GM23338 (cell line): ENCODE measurements around the gene NCKAP5. TPM values are rescaled to one million over a fixed set of nuclear protein-coding genes. Genes with fewer than 3 reads are reported as not detected.

ENCODE experiments used
- ATAC-seq: fragments of 200-7000 bp; cut with Tn5 transposase; 3 replicates; pipeline ENCODE4 v1.9.1; 2020
- DNase-seq: peaks from one replicate; pipeline ENCODE4 v3.0.0-alpha.2; 2015; ENCODE audit warnings: low spot score
- H2AFZ ChIP-seq: fragments of 200-600 bp; sonication (generic); 2 replicates; pipeline ENCODE4 v1.8.0; 2016; ENCODE audit warnings: antibody characterized with exemption, mild to moderate bottlenecking, moderate library complexity
- H3F3A ChIP-seq: fragments of 200-600 bp; sonication (generic); replicated peaks from 2 replicates; pipeline ENCODE4 v1.8.0; 2017; ENCODE audit warnings: antibody characterized with exemption, mixed run types, low read depth
- H3K27ac ChIP-seq: fragments of 200-600 bp; sonication (generic); 2 replicates; pipeline ENCODE4 v1.6.1; 2016; ENCODE audit warnings: low read depth
- H3K27me3 ChIP-seq: fragments of 200-600 bp; sonication (generic); 2 replicates; pipeline ENCODE4 v1.8.0; 2016; ENCODE audit warnings: mild to moderate bottlenecking, mixed run types, moderate library complexity; ENCODE audit not compliant: insufficient read depth
- H3K36me3 ChIP-seq: fragments of 200-600 bp; sonication (generic); 2 replicates; pipeline ENCODE4 v1.8.0; 2016; ENCODE audit warnings: mild to moderate bottlenecking; ENCODE audit not compliant: insufficient read depth
- H3K4me1 ChIP-seq: fragments of 200-600 bp; sonication (generic); 2 replicates; pipeline ENCODE4 v1.8.0; 2016; ENCODE audit warnings: mild to moderate bottlenecking, moderate library complexity; ENCODE audit not compliant: insufficient read depth
- H3K4me2 ChIP-seq: fragments of 200-600 bp; sonication (generic); 2 replicates; pipeline ENCODE4 v1.7.1; 2017; ENCODE audit warnings: mixed run types
- H3K4me3 ChIP-seq: fragments of 200-600 bp; sonication (generic); 2 replicates; pipeline ENCODE4 v1.6.1; 2016; ENCODE audit warnings: mixed run types
- H3K79me2 ChIP-seq: fragments of 200-600 bp; sonication (generic); replicated peaks from 2 replicates; pipeline ENCODE4 v1.8.0; 2017; ENCODE audit warnings: mild to moderate bottlenecking; ENCODE audit not compliant: insufficient read depth
- H3K9me2 ChIP-seq: fragments of 200-600 bp; sonication (generic); 2 replicates; pipeline ENCODE4 v1.8.0; 2017; ENCODE audit not compliant: insufficient read depth
- H4K20me1 ChIP-seq: fragments of 200-600 bp; sonication (generic); replicated peaks from 2 replicates; pipeline ENCODE4 v1.8.0; 2017; ENCODE audit warnings: mild to moderate bottlenecking; ENCODE audit not compliant: insufficient read depth
- H3K27ac Mint-ChIP-seq: 2 replicates; pipeline ENCODE4 v1.8.0; 2020; ENCODE audit warnings: inconsistent platforms, mild to moderate bottlenecking, moderate library complexity, mixed read lengths
- H3K27me3 Mint-ChIP-seq: 3 replicates; pipeline ENCODE4 v1.8.0; 2022; ENCODE audit warnings: low read depth, mild to moderate bottlenecking, moderate library complexity, mixed read lengths, inconsistent platforms; ENCODE audit not compliant: insufficient read depth, poor library complexity
- H3K36me3 Mint-ChIP-seq: 3 replicates; pipeline ENCODE4 v1.8.0; 2021; ENCODE audit warnings: low read depth, mild to moderate bottlenecking, inconsistent platforms, moderate library complexity, mixed read lengths
- H3K4me1 Mint-ChIP-seq: 3 replicates; pipeline ENCODE4 v1.8.0; 2020; ENCODE audit warnings: mild to moderate bottlenecking, inconsistent platforms, mixed read lengths
- H3K4me3 Mint-ChIP-seq: 3 replicates; pipeline ENCODE4 v1.8.0; 2021; ENCODE audit warnings: moderate library complexity, mild to moderate bottlenecking, inconsistent platforms, mixed read lengths
- H3K9me3 Mint-ChIP-seq: 3 replicates; pipeline ENCODE4 v1.8.0; 2020; ENCODE audit warnings: moderate library complexity, mild to moderate bottlenecking, inconsistent platforms, mixed read lengths
- CREB1 ChIP-seq: fragments of 250-450 bp; sonication (Bioruptor Pico); IDR thresholded peaks from 2 replicates; pipeline ENCODE4 v1.5.0; 2020; ENCODE audit warnings: low read depth, mild to moderate bottlenecking, moderate library complexity
- ETS1 ChIP-seq: IDR thresholded peaks from 2 replicates; pipeline ENCODE4 v1.6.1; 2016; ENCODE audit warnings: antibody characterized with exemption
- EZH2 ChIP-seq: fragments of 200-600 bp; sonication (generic); IDR thresholded peaks from one replicate; pipeline ENCODE4 v1.8.0; 2017; ENCODE audit warnings: antibody characterized with exemption, mild to moderate bottlenecking, low read depth; ENCODE audit not compliant: unreplicated experiment
- EZH2phosphoT487 ChIP-seq: fragments of 200-600 bp; sonication (generic); IDR thresholded peaks from one replicate; pipeline ENCODE4 v1.8.1; 2018; ENCODE audit warnings: antibody characterized with exemption; ENCODE audit not compliant: unreplicated experiment
- JUNB ChIP-seq: IDR thresholded peaks from one replicate; pipeline ENCODE4 v1.6.1; 2016; ENCODE audit warnings: antibody characterized with exemption; ENCODE audit not compliant: unreplicated experiment
- POLR2AphosphoS5 ChIP-seq: IDR thresholded peaks from 2 replicates; pipeline ENCODE4 v1.6.1; 2016; ENCODE audit warnings: antibody characterized with exemption, low read depth
- ZNF114 ChIP-seq: fragments of 250-450 bp; sonication (Bioruptor Pico); IDR thresholded peaks from 2 replicates; pipeline ENCODE4 v1.5.0; 2020; ENCODE audit warnings: mild to moderate bottlenecking, moderate library complexity
- ZNF331 ChIP-seq: fragments of 250-450 bp; sonication (Bioruptor Pico); IDR thresholded peaks from 2 replicates; pipeline ENCODE4 v1.5.0; 2020; ENCODE audit warnings: low read depth, mild to moderate bottlenecking, moderate library complexity
- ZNF462 ChIP-seq: fragments of 250-450 bp; sonication (Bioruptor Pico); IDR thresholded peaks from 2 replicates; pipeline ENCODE4 v1.5.0; 2020; ENCODE audit warnings: mild to moderate bottlenecking, moderate library complexity
- polyA plus RNA-seq: library from polyadenylated mRNA; unstranded; fragments of >200 nt; fragmentation: Nextera tagmentation; extraction: Ambion mirVana; gene quantifications from 2 replicates; pipeline ENCODE4 v1.2.1, GENCODE V29; 2016
- total RNA-seq: library from RNA; depleted of rRNA; stranded (reverse); fragments of >200 nt; shearing (Covaris generic); gene quantifications from 2 replicates; pipeline ENCODE4 v1.2.3, GENCODE V29; 2014
- TF ChIP-seq, protein P1 (sequence below), 2 experiments: fragments of 200-600 bp in 1 of 2; sonication (generic) in 1 of 2; conservative IDR thresholded peaks; 2 replicates each; pipeline versions ENCODE4 v1.5.1 to v1.6.1; 2016 to 2017; ENCODE audit warnings: antibody characterized with exemption in 2 of 2, low read depth in 2 of 2, mild to moderate bottlenecking in 2 of 2, moderate library complexity in 1 of 2

Gene NCKAP5
- total and polyA plus RNA-seq, 2 experiments from 2014 or later: 0.34 to 0.73 TPM

DNA sequence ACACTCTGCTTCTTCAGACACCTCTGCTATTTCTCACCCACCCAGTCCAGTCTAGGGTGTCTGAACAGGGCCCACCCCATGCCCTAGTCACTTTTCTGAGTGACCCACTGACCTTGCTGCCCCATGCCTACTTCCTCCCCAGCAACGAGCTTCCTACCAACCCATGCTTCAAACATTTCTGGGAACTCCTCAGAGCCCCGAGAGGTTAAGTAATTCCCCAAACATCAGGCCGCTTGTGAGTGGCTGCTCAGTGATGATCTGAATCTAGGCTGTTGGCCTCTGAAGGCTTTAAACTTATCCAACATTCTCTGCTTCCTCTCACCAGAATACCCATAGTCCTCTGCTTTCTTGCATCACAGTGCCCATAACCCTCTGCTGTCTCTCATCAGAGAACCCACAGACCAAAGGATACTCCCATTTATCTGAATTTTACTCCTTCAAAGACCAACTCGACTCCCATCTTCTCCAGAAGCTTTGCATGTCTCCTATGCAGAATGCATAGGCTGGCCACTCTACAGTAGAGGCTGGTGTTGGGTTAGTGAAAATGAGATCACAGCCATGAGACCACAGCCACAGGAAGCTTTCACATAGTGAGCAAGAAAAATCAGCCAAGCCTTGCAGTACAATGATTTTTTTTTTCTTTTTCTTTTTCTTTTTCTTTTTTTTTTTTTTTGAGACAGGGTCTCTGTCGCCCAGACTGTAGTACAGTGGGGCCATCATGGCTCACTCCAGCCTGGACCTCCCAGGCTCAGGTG, 588.7 kb downstream of the NCKAP5 start:
- Histone ChIP-seq H3F3A (no peaks in the 10 kb centered on the region), H3K4me1 (peaks cover 14% of the 10 kb centered on the region), H4K20me1 (no peaks in the 10 kb centered on the region), H3K9me2 (no peaks in the 10 kb centered on the region), H2AFZ (no peak overlapping the region), H3K36me3 (no peaks in the 10 kb centered on the region), H3K4me2 (no peak overlapping the region), H3K27me3 (no peaks in the 10 kb centered on the region), H3K27ac (no peak overlapping the region), H3K4me3 (no peak overlapping the region), H3K79me2 (no peaks in the 10 kb centered on the region)
- no peak for ATAC-seq
- DNase-seq: no peak
- Mint-ChIP-seq H3K4me3 (no peak overlapping the region), H3K27me3 (peaks cover 6% of the 10 kb centered on the region), H3K9me3 (no peaks in the 10 kb centered on the region; the same call in 1 of the 3 replicates), H3K36me3 (0 out of 3 replicates have a peak, but pooled peaks cover 3% of the 10 kb centered on the region), H3K27ac (no peak overlapping the region), H3K4me1 (peaks cover 25% of the 10 kb centered on the region)
- no peak for TF ChIP-seq ZNF114 (CRISPR knock-in tag)

DNA sequence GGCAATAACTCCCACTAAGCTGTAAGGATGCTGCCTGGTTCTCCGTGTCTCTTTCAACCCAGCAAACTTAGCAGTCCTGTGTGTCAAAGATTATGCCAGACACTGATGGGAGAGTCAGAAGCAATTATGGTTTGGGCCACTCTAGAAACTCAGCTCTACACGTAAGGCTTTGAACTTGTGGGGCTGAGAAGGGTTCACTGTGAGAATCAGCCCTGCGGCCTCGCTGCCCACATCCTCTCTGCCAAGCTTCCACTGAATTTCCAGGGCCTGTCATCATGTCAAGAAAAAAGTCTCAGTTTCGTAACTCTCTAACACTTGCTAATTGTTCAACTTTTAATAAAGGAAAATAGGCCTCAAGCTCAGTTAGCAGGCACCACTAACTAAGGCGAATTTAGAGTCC, 589.4 kb downstream of the NCKAP5 start:
- H2AFZ ChIP-seq: no peak overlapping the region
- Mint-ChIP-seq H3K27me3 (peaks cover 8% of the 10 kb centered on the region), H3K27ac (no peak overlapping the region), H3K9me3 (no peaks in the 10 kb centered on the region; the same call in 1 of the 3 replicates), H3K4me1 (peaks cover 25% of the 10 kb centered on the region), H3K36me3 (0 out of 3 replicates have a peak, but pooled peaks cover 3% of the 10 kb centered on the region), H3K4me3 (no peak overlapping the region)
- TF ChIP-seq POLR2AphosphoS5 (no peak), CREB1 (CRISPR knock-in tag) (no peak), ZNF462 (CRISPR knock-in tag) (no peak), ETS1 (no peak), EZH2phosphoT487 (no peak), ZNF331 (no peak), EZH2 (no peak), ZNF114 (CRISPR knock-in tag) (no peak), JUNB (no peak)
- TF ChIP-seq, protein P1, sequence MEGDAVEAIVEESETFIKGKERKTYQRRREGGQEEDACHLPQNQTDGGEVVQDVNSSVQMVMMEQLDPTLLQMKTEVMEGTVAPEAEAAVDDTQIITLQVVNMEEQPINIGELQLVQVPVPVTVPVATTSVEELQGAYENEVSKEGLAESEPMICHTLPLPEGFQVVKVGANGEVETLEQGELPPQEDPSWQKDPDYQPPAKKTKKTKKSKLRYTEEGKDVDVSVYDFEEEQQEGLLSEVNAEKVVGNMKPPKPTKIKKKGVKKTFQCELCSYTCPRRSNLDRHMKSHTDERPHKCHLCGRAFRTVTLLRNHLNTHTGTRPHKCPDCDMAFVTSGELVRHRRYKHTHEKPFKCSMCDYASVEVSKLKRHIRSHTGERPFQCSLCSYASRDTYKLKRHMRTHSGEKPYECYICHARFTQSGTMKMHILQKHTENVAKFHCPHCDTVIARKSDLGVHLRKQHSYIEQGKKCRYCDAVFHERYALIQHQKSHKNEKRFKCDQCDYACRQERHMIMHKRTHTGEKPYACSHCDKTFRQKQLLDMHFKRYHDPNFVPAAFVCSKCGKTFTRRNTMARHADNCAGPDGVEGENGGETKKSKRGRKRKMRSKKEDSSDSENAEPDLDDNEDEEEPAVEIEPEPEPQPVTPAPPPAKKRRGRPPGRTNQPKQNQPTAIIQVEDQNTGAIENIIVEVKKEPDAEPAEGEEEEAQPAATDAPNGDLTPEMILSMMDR (conservative IDR thresholded peaks at IDR 0.05; ENCODE audit: low read depth in 2 of 2): no peak
- H3F3A ChIP-seq: no peaks in the 10 kb centered on the region
- H3K4me3 ChIP-seq: no peak overlapping the region
- ATAC-seq (no peak), DNase-seq (no peak)
- H3K79me2 ChIP-seq: no peaks in the 10 kb centered on the region
- no peaks in the 10 kb centered on the region for H3K36me3 ChIP-seq
- no peaks in the 10 kb centered on the region for H3K9me2 ChIP-seq
- no peak overlapping the region for H3K27ac ChIP-seq
- no peak overlapping the region for H3K4me2 ChIP-seq
- peaks cover 14% of the 10 kb centered on the region for H3K4me1 ChIP-seq
- no peaks in the 10 kb centered on the region for H3K27me3 ChIP-seq
- no peaks in the 10 kb centered on the region for H4K20me1 ChIP-seq
